GM18508 (cell line): Measurements from ENCODE around the gene TEDDM1.
"Not testable (repeated sequence)": the region's sequence is repeated elsewhere in the genome, so short reads cannot be mapped to it uniquely, and the experiment has no call there.

ENCODE experiments used
- ATAC-seq: cut with Tn5 transposase; IDR thresholded peaks from one replicate; pipeline ENCODE4 v1.9.1; 2021; ENCODE audit warnings: moderate number of reproducible peaks; ENCODE audit not compliant: insufficient read depth, unreplicated experiment

Gene TEDDM1

DNA sequence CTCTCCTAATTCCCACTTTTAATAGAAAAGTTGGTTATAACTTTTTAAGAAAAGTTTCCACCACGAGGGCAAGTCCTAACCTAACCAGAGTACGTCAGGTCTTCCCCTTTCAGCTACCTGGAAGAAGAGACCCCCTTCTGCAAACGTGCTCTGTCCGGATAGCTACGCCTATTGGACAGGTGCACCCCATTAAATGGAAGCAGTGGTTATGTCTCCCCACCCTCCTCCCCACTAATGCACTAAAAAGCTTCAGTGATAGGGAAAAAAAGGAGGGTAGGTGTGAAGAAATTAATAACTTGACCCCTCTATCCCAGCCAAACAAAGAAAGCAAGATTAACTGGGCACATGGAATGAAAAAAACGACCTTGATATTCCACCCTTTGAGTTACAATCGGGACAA, 16.5 kb downstream of the TEDDM1 start:
- ATAC-seq, result no peak

DNA sequence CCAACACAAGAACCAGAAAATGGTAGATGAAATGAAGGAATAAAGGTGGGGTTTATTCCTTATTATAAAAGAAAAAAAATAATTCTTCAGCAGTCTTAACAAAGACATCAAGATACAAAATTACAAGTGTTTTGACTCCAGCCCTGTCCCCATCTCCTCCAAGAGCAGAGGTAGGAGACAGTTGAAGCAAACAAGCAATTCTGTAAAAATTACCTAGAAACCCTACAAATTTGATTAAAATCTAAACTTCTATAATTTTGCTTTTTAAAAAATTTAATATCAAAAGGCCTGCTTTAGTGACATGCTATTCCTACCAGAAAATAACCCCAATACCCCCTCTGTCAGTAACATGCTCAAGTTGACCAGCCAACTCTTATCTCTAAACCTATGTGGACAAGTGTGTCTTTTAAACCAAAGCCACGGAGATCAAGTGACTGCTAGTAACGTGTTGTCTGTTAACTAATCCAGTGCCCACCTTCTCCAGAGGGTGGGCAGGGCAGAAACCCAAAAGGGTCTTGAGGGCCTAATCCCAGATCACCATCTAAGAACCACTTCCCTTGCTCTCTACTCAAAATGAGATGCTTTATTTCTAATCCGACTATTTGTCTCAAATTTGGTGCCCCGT, 17.3 kb downstream of the TEDDM1 start:
- no peak for ATAC-seq

DNA sequence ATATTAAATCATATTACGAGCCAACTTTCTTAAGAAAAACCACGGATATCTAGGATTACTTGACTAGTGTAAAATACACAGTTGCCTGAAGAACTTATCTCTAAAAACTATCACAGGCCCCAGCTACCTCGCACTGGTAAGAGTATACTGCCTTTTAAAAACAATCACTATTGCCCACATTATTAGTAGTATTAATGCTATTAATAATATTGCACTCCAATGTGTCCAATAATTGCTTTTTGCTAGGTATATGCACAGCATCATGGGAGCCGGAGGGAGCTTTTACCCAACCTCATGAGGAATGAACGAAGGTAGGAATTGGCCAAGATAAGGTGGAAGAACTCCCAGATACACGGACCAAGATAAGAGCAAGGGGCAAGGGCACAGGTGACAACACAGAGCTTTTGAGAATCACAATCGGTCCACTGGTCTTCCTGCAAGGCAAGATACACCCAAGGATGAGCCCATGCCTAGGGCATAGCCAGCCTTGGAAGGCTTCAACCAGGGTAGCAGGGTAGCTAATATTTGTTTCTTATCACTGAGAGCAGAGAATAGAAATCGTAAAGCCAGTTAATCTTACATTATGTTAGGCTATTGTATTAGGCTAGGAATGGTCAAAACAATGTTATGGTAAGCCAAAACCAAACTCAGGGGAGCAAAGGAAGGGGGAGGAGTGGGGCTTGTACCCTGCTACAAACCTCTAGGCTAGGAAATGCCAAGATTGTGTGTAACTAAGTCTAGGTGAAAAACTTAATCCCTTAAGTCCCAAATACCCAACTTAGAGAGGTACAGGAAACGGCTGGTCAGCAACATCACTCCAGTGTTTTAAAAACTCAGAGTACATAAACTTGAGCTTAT, 18.3 kb downstream of the TEDDM1 start:
- ATAC-seq, result no peak

DNA sequence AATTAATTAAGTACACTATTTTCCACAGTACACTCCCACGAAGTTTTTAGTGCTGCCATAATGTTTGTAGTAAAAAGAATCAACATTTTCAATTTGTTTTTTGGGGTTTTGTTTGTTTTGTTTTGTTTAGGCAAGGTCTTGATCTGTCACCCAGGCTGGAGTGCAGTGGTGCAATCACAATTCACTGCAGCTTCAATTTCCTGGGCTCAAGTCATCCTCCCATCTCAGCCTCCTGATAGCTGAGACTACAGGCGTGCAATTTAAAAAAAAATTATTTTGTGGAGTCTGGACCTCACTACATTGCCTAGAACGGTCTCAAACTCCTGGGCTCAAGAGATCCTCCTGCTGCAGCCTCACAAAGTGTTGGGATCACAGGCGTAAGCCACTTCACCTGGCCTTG, 20.3 kb downstream of the TEDDM1 start:
- no peak for ATAC-seq

DNA sequence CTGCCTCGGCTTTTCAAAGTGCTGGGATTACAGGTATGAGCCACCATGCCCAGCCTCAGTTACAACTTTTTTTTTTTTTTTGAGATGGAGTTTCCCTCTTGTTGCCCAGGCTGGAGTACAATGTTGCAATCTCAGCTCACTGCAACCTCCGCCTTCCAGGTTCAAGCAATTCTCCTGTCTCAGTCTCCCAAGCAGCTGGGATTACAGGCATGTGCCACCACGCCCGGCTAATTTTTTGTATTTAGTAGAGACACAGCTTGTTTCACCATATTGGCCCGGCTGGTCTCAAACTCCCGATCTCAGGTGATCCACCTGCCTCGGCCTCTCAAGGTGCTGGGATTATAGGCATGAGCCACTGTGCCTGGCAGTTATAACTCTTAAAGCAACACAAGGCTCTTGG, 20.7 kb downstream of the TEDDM1 start:
- not testable (repeated sequence) for ATAC-seq

DNA sequence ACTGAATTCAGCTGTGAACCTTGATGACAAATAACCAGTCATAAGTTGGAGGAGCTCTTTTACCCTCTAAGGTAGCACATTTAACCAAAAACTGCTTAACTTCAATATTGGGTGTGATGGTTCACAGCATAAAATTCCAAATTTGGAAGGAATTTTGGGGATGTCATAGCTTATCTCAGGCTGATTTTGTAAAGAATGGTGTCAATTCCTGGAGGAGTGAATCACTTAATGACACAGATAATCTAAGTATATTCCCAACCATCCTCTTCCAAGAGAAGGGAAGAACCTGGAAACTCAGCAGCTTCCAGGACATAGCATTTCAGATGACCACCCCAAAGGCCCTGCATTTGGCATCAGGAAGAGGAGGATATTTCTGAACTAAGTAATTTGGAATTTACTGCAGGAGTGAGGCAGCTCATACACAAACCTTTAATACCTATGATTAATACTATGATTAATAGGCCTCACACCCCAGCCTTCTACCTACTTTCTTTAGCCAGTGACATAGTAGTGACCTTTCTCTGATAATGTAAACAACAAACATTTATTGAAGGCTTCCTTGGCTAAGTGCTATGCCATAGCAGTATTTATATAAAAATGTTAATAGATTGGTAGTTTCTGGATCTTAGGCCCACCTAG, 23.4 kb downstream of the TEDDM1 start:
- ATAC-seq, result no peak

DNA sequence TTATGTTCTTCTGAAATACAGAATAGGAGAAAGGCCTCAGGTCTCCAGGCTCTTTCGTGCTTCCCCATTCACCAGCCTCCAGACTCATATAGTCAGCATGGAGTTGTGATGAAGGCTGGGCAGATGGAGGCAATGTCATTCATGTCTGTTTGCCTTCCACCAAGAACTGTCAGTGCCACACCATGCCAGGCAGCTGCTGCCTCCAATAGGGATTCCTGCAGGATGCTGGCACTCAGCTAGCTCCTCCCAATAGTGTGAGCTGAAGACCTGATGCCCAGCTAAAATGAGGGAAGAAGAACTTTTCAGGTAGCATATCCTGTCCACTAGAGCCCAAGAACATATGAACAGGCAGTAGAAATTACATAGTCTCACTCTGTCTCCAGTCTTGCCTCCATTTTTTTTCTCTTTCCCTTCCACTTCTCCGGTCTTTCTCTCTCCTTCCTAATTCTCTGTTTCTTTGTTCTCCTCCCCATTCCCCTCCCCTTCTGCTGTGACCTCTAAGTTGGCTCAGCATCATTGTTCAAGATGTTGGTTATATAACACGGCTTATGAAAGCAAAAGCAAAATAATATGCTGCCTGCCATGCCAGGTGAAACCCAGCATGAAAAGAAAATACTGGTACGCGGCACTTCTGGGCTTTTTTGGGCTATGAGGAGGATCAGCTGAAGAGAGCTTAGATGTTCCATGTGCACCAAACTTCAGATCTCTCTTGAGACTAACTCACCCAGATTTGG, 26.2 kb downstream of the TEDDM1 start:
- ATAC-seq, result no peak

DNA sequence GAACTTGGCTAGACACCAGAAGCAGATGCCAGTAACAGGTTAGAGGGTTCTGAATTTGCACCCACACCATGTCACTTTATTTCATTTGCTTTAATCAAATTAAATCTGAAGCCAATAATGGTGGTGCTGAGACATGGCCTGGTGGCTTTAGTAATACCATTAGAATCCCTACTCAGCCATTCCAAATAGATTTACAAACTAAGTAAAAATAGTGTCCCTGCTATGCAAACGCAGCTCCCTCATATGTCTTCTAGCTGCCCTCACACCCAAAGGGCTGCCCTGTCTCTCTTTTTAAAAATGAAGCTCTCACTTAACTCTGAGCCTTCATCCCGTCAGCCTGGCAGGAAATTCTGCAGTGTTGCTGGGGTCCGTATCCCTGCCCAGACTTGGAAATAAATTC, 29.9 kb downstream of the TEDDM1 start:
- ATAC-seq, result no peak

DNA sequence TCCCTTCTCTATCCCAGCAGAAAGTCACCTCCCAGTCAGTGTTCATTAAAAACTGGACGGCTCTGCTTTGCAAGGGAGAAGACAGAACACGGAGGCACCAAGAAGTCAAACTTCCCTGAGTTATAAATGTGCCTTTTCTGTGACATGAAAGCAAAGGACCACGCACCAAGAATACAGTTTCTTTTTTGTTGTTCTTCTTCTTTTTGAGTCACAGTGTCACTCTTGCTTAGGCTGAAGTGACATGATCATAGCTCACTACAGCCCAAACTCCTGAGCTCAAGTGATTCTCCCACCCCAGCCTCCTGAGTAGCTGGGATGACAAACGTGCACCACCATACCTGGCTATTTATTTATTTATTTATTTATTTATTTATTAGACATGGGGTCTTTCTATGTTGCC, 31.6 kb downstream of the TEDDM1 start:
- ATAC-seq, result no peak

DNA sequence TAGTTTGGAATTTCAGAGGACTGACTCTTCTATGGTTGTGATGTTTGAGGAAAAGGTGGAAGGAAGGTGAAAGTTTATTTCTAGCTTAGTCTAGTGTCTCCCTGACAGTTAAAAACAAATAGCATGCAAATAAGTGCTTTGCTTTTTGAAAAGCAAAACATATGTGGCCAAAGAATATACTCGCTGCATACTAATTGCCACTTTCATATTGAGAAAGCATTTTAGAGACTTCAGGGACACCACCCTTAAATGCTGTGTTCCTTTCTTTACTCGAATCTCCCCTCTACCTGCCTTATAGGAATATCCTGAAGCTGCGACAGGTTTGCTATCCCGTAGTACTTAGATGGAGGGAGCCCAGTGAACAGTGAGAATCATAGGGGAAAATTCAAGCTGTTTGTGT, 32.1 kb downstream of the TEDDM1 start:
- ATAC-seq, result no peak

DNA sequence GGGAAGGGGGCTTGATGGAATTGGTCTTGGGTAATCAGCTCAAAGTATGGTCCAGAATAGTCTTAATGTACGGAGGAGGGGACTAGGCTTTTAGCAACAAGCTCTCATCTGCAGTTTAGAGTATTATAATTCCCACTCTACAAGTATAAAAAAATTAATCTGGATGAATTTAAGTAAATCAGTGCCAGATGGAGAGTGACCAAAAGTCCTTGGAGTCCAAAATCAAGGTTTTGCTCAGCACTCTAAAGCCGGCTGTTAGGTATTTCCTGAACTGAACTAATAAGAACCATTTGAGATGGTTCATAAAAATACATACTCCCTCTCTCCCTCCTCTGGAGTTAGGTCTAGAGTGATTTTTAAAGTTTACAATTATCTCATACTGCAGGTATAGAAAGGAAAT, 32.5 kb downstream of the TEDDM1 start:
- ATAC-seq, result no peak

DNA sequence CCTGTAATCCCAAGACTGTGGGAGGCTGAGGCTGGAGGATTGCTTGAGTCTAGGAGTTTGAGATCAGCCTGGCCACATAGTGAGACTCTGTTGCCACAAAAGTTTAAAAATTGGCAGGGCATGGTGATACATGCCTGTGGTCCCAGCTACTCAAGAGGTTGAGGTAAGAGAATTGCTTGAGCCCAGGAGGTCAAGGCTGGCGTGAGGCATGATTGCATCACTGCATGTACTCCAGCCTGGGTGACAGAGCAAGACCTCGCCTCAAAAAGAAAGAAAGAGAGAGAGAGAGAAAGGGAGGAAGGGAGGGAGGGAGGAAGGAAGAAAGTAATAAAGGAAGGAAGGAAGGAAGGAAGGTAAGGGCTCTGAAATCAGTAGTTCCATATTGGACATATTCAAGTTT, 33.9 kb downstream of the TEDDM1 start:
- ATAC-seq, result no peak

DNA sequence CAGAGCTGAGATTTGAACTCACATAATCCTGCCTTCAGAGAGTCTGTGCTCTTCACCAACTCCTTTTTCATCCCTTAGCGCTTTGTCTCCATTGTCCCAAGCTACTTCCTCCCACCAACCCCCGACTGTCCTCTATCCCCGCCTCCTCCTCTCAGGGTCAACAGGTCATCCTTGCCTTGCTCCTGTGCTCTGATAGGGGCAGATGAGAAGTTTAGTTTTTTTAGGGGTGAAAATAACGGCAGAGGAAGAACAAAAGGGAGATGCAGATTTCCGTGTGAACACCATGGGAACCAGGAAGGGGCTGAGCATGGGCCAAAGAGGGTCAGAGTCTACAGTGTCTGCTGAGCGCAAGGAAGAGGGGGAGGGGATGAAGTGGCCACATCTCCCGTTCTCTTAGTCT, 40.8 kb downstream of the TEDDM1 start:
- no peak for ATAC-seq

DNA sequence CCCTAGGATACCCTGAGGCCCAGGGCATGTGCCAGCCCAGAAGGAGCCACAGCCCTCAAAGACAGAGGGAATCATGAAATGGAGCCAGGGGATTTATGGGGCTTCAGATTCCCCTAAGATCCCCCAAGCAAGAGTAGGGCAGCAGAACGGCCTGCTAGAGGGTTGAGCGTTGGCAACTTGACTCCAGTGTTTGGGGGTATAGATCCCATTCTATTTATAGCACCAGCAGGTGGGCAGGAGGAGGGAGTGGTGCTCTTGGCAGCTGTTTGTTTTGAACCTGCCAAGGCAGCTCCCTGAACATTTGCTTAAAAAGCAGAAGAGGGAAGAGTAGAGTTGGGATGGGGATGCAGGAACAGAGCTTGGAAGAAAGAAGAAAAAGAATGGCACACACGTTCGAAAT, 42.6 kb downstream of the TEDDM1 start:
- no peak for ATAC-seq

DNA sequence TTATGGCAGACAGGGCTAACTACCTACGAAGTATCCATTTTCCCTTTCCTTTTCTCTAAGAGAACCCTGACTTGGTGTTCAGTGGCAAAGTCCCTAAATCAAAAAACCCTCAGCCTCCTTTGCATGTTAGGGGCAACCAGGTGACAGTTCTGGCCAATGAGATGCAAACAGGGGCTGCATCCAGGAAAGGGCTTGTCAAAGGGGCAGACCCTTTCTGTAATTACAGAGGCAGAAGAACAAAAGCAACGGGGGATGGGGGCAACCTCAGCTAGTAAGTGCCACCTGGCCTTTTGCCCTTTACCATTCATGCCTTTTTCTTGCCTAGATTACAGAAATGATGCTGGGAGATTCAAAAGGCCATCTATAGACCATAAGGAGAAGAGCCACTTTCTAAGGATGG, 43.3 kb downstream of the TEDDM1 start:
- ATAC-seq, result no peak

DNA sequence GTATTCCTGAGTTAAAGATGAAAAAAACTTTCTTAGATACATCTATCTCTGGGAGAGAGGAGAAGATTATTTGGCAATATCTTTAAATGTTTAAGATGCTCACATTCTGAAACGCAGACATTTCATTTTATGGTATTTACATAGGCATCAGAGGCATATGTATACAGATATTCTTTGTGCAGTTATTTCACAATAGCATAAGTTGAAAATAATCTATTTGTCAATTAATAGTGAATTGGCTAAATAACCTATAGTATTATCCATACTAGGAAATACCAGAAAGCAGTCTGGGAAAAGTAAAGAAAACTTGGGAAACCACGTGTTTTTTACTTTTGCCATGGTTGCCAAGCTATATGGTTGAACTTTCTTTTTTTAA, 44.8 kb downstream of the TEDDM1 start:
- ATAC-seq, result no peak

DNA sequence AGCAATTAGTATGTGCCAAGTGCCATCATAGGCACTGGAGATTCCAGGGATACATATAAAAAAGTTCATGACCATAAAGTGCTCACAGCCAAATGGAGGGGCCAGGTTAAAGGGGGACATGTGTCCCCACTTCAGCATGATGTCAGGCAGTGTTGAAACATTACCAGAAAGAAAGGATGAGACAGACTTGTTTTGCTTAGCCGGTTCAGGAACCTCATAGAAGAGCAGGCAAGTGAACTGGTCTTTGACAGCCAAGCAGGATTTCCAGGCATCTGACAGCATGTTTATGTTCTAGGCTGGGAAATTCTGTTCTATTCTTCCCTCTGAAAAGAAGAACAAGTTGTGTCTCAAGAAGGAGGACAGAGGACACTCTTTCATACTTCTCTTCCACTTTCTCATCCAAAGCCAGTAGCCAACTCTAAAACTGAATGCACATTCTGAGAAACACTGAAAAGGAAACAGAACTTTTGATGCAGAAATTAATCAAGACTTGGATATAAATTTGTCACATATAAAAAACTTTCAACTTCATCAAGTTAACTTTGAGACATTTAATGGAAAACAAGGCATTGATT, 48.6 kb downstream of the TEDDM1 start:
- no peak for ATAC-seq

DNA sequence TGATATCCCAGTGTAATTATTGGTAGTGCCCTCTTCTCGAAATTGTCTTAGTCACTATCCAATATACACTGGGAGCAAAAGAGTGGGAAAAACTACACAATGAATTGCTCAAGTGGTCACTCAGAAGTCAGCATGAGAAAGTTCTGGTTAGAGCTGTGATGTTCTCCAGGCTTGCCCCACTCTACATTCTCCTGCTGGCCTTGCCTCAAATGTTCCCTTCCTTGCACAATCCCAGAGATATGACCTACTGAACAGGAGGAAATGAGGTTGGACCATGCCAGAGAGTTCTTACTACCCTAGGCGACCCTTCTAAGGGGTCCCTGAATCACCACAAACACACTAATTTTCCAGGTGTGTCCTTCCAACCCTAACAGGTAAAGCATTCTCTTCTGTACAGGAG, 49.6 kb downstream of the TEDDM1 start:
- no peak for ATAC-seq

DNA sequence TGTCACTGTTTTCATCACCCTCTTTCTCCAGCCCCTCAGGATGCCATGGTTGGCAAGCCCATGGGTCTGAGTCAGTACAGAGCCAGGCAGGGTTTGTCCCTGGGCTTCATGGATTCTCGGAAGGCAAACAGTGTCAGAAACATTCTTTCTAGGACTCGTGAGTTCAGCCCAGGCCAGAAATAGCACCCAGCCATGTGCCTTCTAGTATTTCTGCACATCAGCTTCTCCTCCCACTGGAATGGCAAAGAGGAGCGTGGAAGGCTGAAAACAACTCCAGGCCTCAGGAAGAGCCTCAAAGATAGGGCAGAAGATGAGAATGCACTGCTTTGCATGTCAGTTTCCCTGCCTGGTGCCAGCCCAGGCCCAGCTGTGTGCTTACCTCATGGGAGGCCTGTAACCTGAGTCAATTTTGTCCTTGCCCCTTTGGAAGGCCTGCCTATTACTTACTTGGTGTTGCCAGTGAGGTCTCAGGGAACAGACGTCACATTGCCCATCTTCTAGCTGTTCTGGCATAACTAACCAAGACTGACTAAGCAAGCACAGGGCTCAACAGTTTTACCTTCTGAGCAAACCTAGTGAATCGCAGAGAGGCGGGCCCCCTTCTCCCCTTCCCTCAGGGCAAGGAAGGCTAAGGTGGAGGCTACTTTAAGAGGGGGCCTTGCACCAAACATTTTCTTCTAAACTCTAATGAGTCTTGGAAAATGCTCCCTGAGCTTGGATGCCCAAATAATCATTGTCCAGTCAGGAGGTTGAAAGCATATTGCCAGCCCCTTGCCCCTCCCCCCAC, 51.3 kb downstream of the TEDDM1 start:
- ATAC-seq, result no peak
